SK-N-SH treated with all-trans-retinoic acid at 6 μM for 48 hours (cell line): Measurements from ENCODE around the gene FARS2.

ENCODE experiments used
- ATAC-seq: fragments of 200-7000 bp; cut with Tn5 transposase; 3 replicates; pipeline ENCODE4 v1.9.1; 2020; ENCODE audit warnings: mild to moderate bottlenecking, moderate library complexity
- ARNTL ChIP-seq: fragments of 450-650 bp; formaldehyde crosslinking; IDR thresholded peaks from 2 replicates; pipeline ENCODE4 v1.5.0; 2020; ENCODE audit warnings: low read depth, mild to moderate bottlenecking, moderate library complexity, borderline replicate concordance
- BACH2 ChIP-seq: fragments of 250-450 bp; sonication (Bioruptor Pico); IDR thresholded peaks from 2 replicates; pipeline ENCODE4 v1.9.0; 2021; ENCODE audit warnings: mild to moderate bottlenecking, borderline replicate concordance
- CREB5 ChIP-seq: fragments of 250-450 bp; sonication (Bioruptor Pico); IDR thresholded peaks from 2 replicates; pipeline ENCODE4 v1.5.1; 2020; ENCODE audit warnings: low read depth, mild to moderate bottlenecking, moderate library complexity
- CSDC2 ChIP-seq: fragments of 250-450 bp; sonication (Bioruptor Pico); IDR thresholded peaks from 2 replicates; pipeline ENCODE4 v1.5.0; 2020; ENCODE audit warnings: mild to moderate bottlenecking, moderate library complexity
- ESRRG ChIP-seq: fragments of 250-450 bp; sonication (Bioruptor Pico); IDR thresholded peaks from 2 replicates; pipeline ENCODE4 v1.6.1; 2021; ENCODE audit warnings: mild to moderate bottlenecking
- GLIS3 ChIP-seq: fragments of 250-450 bp; sonication (Bioruptor Pico); IDR thresholded peaks from 2 replicates; pipeline ENCODE4 v1.5.0; 2020; ENCODE audit warnings: mild to moderate bottlenecking, moderate library complexity
- ISL1 ChIP-seq: fragments of 250-450 bp; sonication (Bioruptor Pico); IDR thresholded peaks from 2 replicates; pipeline ENCODE4 v2.1.2; 2022; ENCODE audit warnings: mild to moderate bottlenecking, moderate library complexity
- PATZ1 ChIP-seq: fragments of 250-450 bp; sonication (Bioruptor Pico); IDR thresholded peaks from 2 replicates; pipeline ENCODE4 v1.8.0; 2020; ENCODE audit warnings: mild to moderate bottlenecking, moderate library complexity, borderline replicate concordance
- SNAI2 ChIP-seq: fragments of 250-450 bp; sonication (Bioruptor Pico); IDR thresholded peaks from 2 replicates; pipeline ENCODE4 v1.5.0; 2020; ENCODE audit warnings: mild to moderate bottlenecking, moderate library complexity
- TCF4 ChIP-seq: fragments of 250-450 bp; sonication (Bioruptor Pico); IDR thresholded peaks from 2 replicates; pipeline ENCODE4 v1.8.0; 2021; ENCODE audit warnings: mild to moderate bottlenecking, moderate library complexity, borderline replicate concordance
- TOX ChIP-seq: fragments of 250-450 bp; sonication (Bioruptor Pico); IDR thresholded peaks from 2 replicates; pipeline ENCODE4 v1.8.0; 2021; ENCODE audit warnings: mild to moderate bottlenecking, moderate library complexity, borderline replicate concordance
- TSHZ2 ChIP-seq: fragments of 250-450 bp; sonication (Bioruptor Pico); IDR thresholded peaks from 2 replicates; pipeline ENCODE4 v1.5.0; 2020; ENCODE audit warnings: mild to moderate bottlenecking, moderate library complexity
- ZC3H10 ChIP-seq: fragments of 250-450 bp; sonication (Bioruptor Pico); IDR thresholded peaks from 2 replicates; pipeline ENCODE4 v1.5.1; 2021; ENCODE audit warnings: mild to moderate bottlenecking, moderate library complexity
- ZFP3 ChIP-seq: fragments of 250-450 bp; sonication (Bioruptor Pico); IDR thresholded peaks from 2 replicates; pipeline ENCODE4 v1.5.0; 2020; ENCODE audit warnings: mild to moderate bottlenecking, moderate library complexity
- ZFP30 ChIP-seq: fragments of 450-650 bp; formaldehyde crosslinking; IDR thresholded peaks from 2 replicates; pipeline ENCODE4 v1.5.0; 2022; ENCODE audit warnings: mild to moderate bottlenecking, moderate library complexity
- ZNF565 ChIP-seq: fragments of 450-650 bp; formaldehyde crosslinking; conservative IDR thresholded peaks from 2 replicates; pipeline ENCODE4 v1.5.0; 2020; ENCODE audit warnings: low read depth, mild to moderate bottlenecking, moderate library complexity
- ZNF70 ChIP-seq: fragments of 450-650 bp; formaldehyde crosslinking; IDR thresholded peaks from 2 replicates; pipeline ENCODE4 v1.5.0; 2020; ENCODE audit warnings: mild to moderate bottlenecking, moderate library complexity
- ZNF8 ChIP-seq: fragments of 450-650 bp; formaldehyde crosslinking; IDR thresholded peaks from 2 replicates; pipeline ENCODE4 v1.5.0; 2020; ENCODE audit warnings: mild to moderate bottlenecking, moderate library complexity
- TF ChIP-seq, protein P1 (sequence below): fragments of 250-450 bp; sonication (Bioruptor Pico); IDR thresholded peaks from 2 replicates; pipeline ENCODE4 v1.5.1; 2021; ENCODE audit warnings: mild to moderate bottlenecking, moderate library complexity
- TF ChIP-seq, protein P2 (sequence below): fragments of 250-450 bp; sonication (Bioruptor Pico); IDR thresholded peaks from 2 replicates; pipeline ENCODE4 v1.8.0; 2021; ENCODE audit warnings: low read depth, mild to moderate bottlenecking, moderate library complexity, borderline replicate concordance

FARS2 gene

DNA sequence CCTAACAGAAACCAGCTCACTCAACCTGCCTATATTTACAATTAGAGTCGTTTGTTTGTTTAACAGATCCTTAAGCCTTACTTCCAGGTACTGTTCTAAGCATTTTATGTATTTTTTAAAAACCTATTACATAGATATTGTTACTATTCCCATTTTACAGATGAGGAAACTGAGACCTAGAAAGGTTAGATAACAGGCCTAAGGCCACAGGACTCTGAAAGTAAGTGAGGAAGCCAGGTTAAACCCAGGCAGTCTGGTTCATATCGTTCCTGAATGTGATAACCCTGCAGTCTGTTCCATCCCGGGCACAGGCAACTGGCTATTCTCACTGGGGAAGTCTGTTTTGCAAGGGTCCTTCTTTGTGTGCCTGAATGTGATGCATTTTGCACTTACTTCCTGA, 322.2 kb downstream of the FARS2 start (continued):
- TF ChIP-seq CREB5 (CRISPR knock-in tag) (no peak), ZNF8 (no peak), TCF4 (CRISPR knock-in tag) (no peak), CSDC2 (no peak), GLIS3 (no peak), ARNTL (no peak), TOX (CRISPR knock-in tag) (no peak), ZC3H10 (CRISPR knock-in tag) (no peak)
- TF ChIP-seq, all 23 proteins: peak for 0

- peak; percentile 79 for ATAC-seq
- TF ChIP-seq TSHZ2 (CRISPR knock-in tag) (no peak), ZNF565 (CRISPR knock-in tag) (no peak), ZNF8 (no peak), TCF4 (CRISPR knock-in tag) (no peak), SNAI2 (no peak)
Measured at GRCh38 chr6:5584078-5584482, 322.8 kb downstream of the FARS2 start.

DNA sequence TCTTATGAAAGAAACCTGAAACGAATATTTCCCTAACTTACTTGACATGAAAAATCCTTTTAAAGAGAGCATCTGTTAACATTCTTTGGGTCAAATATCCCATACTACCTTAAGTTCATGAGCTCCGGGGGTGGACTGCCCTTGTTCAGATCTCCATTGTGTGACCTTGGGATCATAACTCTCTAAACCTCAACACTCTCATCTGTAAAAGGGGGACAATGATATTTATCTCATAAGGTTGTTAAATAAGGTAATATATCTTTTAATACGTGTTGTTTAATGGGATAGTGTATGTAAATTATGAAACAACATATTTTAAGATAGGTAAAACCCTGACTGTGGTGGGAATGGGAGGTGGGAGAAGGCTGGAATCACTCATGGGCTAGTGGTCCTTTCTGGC, 326.3 kb downstream of the FARS2 start:
- TF ChIP-seq, protein P1, sequence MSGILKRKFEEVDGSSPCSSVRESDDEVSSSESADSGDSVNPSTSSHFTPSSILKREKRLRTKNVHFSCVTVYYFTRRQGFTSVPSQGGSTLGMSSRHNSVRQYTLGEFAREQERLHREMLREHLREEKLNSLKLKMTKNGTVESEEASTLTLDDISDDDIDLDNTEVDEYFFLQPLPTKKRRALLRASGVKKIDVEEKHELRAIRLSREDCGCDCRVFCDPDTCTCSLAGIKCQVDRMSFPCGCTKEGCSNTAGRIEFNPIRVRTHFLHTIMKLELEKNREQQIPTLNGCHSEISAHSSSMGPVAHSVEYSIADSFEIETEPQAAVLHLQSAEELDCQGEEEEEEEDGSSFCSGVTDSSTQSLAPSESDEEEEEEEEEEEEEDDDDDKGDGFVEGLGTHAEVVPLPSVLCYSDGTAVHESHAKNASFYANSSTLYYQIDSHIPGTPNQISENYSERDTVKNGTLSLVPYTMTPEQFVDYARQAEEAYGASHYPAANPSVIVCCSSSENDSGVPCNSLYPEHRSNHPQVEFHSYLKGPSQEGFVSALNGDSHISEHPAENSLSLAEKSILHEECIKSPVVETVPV (CRISPR knock-in tag) = no peak
- TF ChIP-seq SNAI2 = no peak
- TF ChIP-seq, protein P2, sequence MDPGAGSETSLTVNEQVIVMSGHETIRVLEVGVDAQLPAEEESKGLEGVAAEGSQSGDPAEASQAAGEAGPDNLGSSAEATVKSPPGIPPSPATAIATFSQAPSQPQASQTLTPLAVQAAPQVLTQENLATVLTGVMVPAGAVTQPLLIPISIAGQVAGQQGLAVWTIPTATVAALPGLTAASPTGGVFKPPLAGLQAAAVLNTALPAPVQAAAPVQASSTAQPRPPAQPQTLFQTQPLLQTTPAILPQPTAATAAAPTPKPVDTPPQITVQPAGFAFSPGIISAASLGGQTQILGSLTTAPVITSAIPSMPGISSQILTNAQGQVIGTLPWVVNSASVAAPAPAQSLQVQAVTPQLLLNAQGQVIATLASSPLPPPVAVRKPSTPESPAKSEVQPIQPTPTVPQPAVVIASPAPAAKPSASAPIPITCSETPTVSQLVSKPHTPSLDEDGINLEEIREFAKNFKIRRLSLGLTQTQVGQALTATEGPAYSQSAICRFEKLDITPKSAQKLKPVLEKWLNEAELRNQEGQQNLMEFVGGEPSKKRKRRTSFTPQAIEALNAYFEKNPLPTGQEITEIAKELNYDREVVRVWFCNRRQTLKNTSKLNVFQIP (CRISPR knock-in tag) = no peak
- TF ChIP-seq ZNF70 (CRISPR knock-in tag) = no peak
- TF ChIP-seq ZNF8 = no peak
- TF ChIP-seq ZFP3 = no peak
- no peak for TF ChIP-seq ISL1 (CRISPR knock-in tag)
- no peak for TF ChIP-seq GLIS3
- no peak for TF ChIP-seq ESRRG (CRISPR knock-in tag)
- TF ChIP-seq CSDC2 = no peak
- TF ChIP-seq ZC3H10 (CRISPR knock-in tag) = no peak
- TF ChIP-seq BACH2 (CRISPR knock-in tag) = no peak
- TF ChIP-seq CREB5 (CRISPR knock-in tag) = no peak
- no peak for TF ChIP-seq ZNF565 (CRISPR knock-in tag)
- TF ChIP-seq PATZ1 (CRISPR knock-in tag) = no peak
- no peak for TF ChIP-seq ZFP30
- no peak for TF ChIP-seq TSHZ2 (CRISPR knock-in tag)
- TF ChIP-seq, all 23 proteins: peak for 0
- ATAC-seq = no peak
